Mucosa of descending colon (tissue), 3 donors: ENCODE results near the gene SRRT. TPM values are rescaled to one million over a fixed set of nuclear protein-coding genes. Genes with fewer than 3 reads are reported as not detected.
A peak's percentile ranks its signal among the peaks of the same experiment; 100 is the strongest.
"Not testable (repeated sequence)": the region's sequence is repeated elsewhere in the genome, so short reads cannot be mapped to it uniquely, and the experiment has no call there.

ENCODE experiments used
- ATAC-seq: fragments of 200-7000 bp; cut with Tn5 transposase; one replicate; pipeline ENCODE4 v1.9.1; 2020; ENCODE audit warnings: mild to moderate bottlenecking, moderate library complexity
- DNase-seq, 3 donors: peaks; one replicate each; pipeline ENCODE4 v3.0.0-alpha.2; 2020
- H3K36me3 ChIP-seq: fragments of 200-600 bp; one replicate; pipeline ENCODE4 v1.8.0; 2021; ENCODE audit warnings: low read depth, mild to moderate bottlenecking
- H3K4me1 ChIP-seq: fragments of 200-600 bp; one replicate; pipeline ENCODE4 v1.8.0; 2021; ENCODE audit warnings: low read depth, mild to moderate bottlenecking
- H3K4me3 ChIP-seq: fragments of 200-600 bp; one replicate; pipeline ENCODE4 v1.8.0; 2021; ENCODE audit warnings: mild to moderate bottlenecking
- H3K9me3 ChIP-seq: fragments of 200-600 bp; one replicate; pipeline ENCODE4 v1.8.0; 2021; ENCODE audit warnings: mild to moderate bottlenecking
- CTCF ChIP-seq: fragments of 200-600 bp; IDR thresholded peaks from one replicate; pipeline ENCODE4 v1.8.0; 2022; ENCODE audit warnings: antibody characterized with exemption, mild to moderate bottlenecking
- intact Hi-C, 2 donors: fragments of 100-400 bp; cut with DNase I in 1 of 2; cut with micrococcal nuclease in 1 of 2; formaldehyde crosslinking; loops; one replicate each; pipeline versions ENCODE4 v1.11.0 to v1.11.1; 2022; cut with DNase I, micrococcal nuclease
- total RNA-seq, 3 donors: library from RNA; stranded (reverse); fragmentation: NEBNext Ultra II Directional in 2 of 3; extraction: Animal tissue kit (Norgen Biotek cat#: 25700) in 2 of 3; gene quantifications; one replicate each; pipeline versions ENCODE4 v1.2.1 to v1.2.4, GENCODE V29; 2021 to 2023
- donor health status: DM: no; HTN: no; CAD: no; lungs with moderate emphysema.
- donor health status: DM: no; HTN: no; CAD: no.
- donor health status: DM: no; HTN: yes; CAD: no.

Gene SRRT
- total RNA-seq, 3 donors from 2014 or later = 112 to 129 (median 120) TPM

- intact Hi-C loops = loop anchor here (5.0 to 10.0 kb wide), 2 partner anchors 50 to 57 kb away; no protein-coding TSS in a partner anchor
- no peaks in the 10 kb centered on the region for H3K36me3 ChIP-seq
- H3K4me1 ChIP-seq = peaks cover 17% of the 10 kb centered on the region
- peak; percentile 94 to 95 (median 95) for DNase-seq
- TF ChIP-seq CTCF = peak; percentile 88
- ATAC-seq = peak; percentile 99
- H3K9me3 ChIP-seq = no peaks in the 10 kb centered on the region
- H3K4me3 ChIP-seq = peak within 1 kb of the TSS; percentile 34
Observed at GRCh38 chr7:100852048-100852872, 22.6 kb upstream of the SRRT start, which contains the start of gene SLC12A9. Gene SLC12A9 (plus strand): TSS chr7:100852713. CDS start chr7:100854198, 1,485 bp downstream.

- intact Hi-C loops = loop anchor here (5.0 to 10.0 kb wide), 2 partner anchors 52 to 60 kb away; no protein-coding TSS in a partner anchor
- Histone ChIP-seq H3K4me3 (no peak overlapping the region), H3K36me3 (no peaks in the 10 kb centered on the region), H3K9me3 (no peaks in the 10 kb centered on the region), H3K4me1 (peaks cover 17% of the 10 kb centered on the region)
- no peak for ATAC-seq
- DNase-seq = peak in 2 of 3 donors; percentile 22 to 46
- TF ChIP-seq CTCF = no peak
Observed at GRCh38 chr7:100854146-100854895, 20.6 kb upstream of the SRRT start.

GRCh38 chr7:100854899-100855298, 20.0 kb upstream of the SRRT start:
- H3K9me3 ChIP-seq, H3K4me3 ChIP-seq, H3K36me3 ChIP-seq, ATAC-seq: not testable (repeated sequence)
- intact Hi-C loops = loop anchor here (5.0 to 10.0 kb wide), 2 partner anchors 53 to 60 kb away; no protein-coding TSS in a partner anchor
- peaks cover 17% of the 10 kb centered on the region for H3K4me1 ChIP-seq
- peak in 1 of 3 donors; percentile 22 for DNase-seq

- no peak for TF ChIP-seq CTCF
- peaks cover 17% of the 10 kb centered on the region for H3K4me1 ChIP-seq
- intact Hi-C loops = loop anchor here in 1 of 2 donors (10.0 kb wide), 1 partner anchor 61 kb away; no protein-coding TSS in a partner anchor
- DNase-seq = peak in 1 of 3 donors; percentile 42
- no peaks in the 10 kb centered on the region for H3K9me3 ChIP-seq
- no peak for ATAC-seq
- H3K4me3 ChIP-seq = no peak overlapping the region
- peaks cover 5% of the 10 kb centered on the region for H3K36me3 ChIP-seq
Observed at GRCh38 chr7:100855515-100855914, 19.4 kb upstream of the SRRT start.

GRCh38 chr7:100856871-100857282, 18.0 kb upstream of the SRRT start:
- Histone ChIP-seq H3K9me3 (no peaks in the 10 kb centered on the region), H3K4me3 (no peak overlapping the region), H3K36me3 (peaks cover 6% of the 10 kb centered on the region), H3K4me1 (peaks cover 14% of the 10 kb centered on the region)
- no peak for TF ChIP-seq CTCF
- ATAC-seq = no peak
- DNase-seq = peak in 1 of 3 donors; percentile 46
- intact Hi-C loops = loop anchor here in 1 of 2 donors (10.0 kb wide), 1 partner anchor 62 kb away; no protein-coding TSS in a partner anchor
